Glutamatergic neuron (in vitro differentiated cells): Measurements from ENCODE around the gene VAV2. TPM values are rescaled to one million over a fixed set of nuclear protein-coding genes. Genes with fewer than 3 reads are reported as not detected.
A peak's percentile ranks its signal among the peaks of the same experiment; 100 is the strongest.

Experiments used
- DNase-seq: peaks from one replicate; pipeline ENCODE4 v3.0.0; 2022
- H3K27ac Mint-ChIP-seq: one replicate; pipeline ENCODE4 v1.8.0; 2020; ENCODE audit warnings: mild to moderate bottlenecking, mixed read lengths, inconsistent platforms; ENCODE audit not compliant: unreplicated experiment
- H3K27me3 Mint-ChIP-seq: one replicate; pipeline ENCODE4 v1.8.0; 2020; ENCODE audit warnings: mild to moderate bottlenecking, moderate library complexity, mixed read lengths, inconsistent platforms; ENCODE audit not compliant: unreplicated experiment
- H3K36me3 Mint-ChIP-seq: one replicate; pipeline ENCODE4 v1.8.0; 2020; ENCODE audit warnings: mild to moderate bottlenecking, mixed read lengths, inconsistent platforms; ENCODE audit not compliant: unreplicated experiment
- H3K4me1 Mint-ChIP-seq: one replicate; pipeline ENCODE4 v1.8.0; 2020; ENCODE audit warnings: mild to moderate bottlenecking, low read depth, mixed read lengths, inconsistent platforms; ENCODE audit not compliant: unreplicated experiment
- H3K4me3 Mint-ChIP-seq: one replicate; pipeline ENCODE4 v1.8.0; 2020; ENCODE audit warnings: mild to moderate bottlenecking, mixed read lengths, inconsistent platforms; ENCODE audit not compliant: unreplicated experiment
- H3K9me3 Mint-ChIP-seq: one replicate; pipeline ENCODE4 v1.8.0; 2020; ENCODE audit warnings: mild to moderate bottlenecking, moderate library complexity, mixed read lengths, inconsistent platforms; ENCODE audit not compliant: unreplicated experiment
- total RNA-seq: library from RNA; stranded (reverse); fragmentation: NEBNext Ultra II Directional; extraction: Animal tissue kit (Norgen Biotek cat#: 25700); gene quantifications from one replicate; pipeline ENCODE4 v1.2.1, GENCODE V29; 2021; ENCODE audit not compliant: unreplicated experiment
- TF ChIP-seq, protein P1 (sequence below): fragments of 200-600 bp; sonication (generic); IDR thresholded peaks from one replicate; pipeline ENCODE4 v1.5.0; 2021; ENCODE audit not compliant: partially characterized antibody, unreplicated experiment

The VAV2 gene
- total RNA-seq, 1 donor from 2014 or later = 270 TPM

DNA sequence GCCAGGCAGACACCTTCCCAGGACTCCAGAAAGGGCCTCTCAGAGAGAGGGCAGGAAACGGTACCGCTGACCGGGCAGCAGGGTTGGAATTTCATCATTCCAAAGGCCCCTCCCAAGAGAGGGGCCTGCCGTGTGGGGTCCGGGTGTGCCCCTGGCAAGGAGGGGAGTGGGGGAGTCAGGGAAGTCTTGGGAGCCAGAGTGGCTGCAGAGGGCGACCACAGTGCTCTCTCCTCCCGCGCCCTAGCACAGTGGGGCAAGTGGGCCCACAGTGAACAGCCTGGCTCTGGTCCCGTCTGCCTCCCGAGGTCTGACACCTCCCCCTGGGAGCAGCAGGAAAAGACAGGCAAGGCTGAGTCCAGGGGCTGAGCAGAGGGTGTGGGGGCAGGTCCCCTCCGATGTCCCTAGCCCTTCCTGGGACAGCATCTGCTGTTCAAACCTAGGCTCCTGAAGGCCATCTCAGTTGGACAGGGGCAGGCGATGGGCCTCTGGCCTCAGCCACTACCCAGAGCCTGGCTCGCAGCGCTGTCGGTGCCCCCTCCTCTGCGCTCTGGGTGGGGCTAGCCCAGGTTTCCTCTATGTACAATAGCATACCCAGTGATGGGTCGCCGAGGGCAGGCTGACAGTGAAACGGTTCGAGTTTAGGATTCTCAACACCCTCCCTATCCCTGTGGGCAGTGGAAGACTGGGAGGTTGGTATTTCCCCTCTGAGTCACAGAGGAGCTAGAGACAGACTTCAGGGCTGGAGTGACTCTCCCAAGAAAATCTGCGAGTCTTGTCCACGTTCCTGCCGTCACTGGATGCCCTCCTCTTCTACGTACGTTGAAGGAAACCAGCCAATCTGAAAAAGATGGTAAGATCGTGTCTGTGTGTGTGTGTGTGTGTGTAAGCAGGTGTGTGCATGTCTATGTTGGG is 228.6 kb downstream of the VAV2 start:
- Mint-ChIP-seq H3K9me3 (peaks cover 14% of the 10 kb centered on the region), H3K27me3 (peaks cover 10% of the 10 kb centered on the region), H3K36me3 (peaks cover 54% of the 10 kb centered on the region), H3K4me3 (no peak overlapping the region), H3K4me1 (peaks cover 1% of the 10 kb centered on the region), H3K27ac (no peak overlapping the region)
- DNase-seq = no peak
- TF ChIP-seq, protein P1, sequence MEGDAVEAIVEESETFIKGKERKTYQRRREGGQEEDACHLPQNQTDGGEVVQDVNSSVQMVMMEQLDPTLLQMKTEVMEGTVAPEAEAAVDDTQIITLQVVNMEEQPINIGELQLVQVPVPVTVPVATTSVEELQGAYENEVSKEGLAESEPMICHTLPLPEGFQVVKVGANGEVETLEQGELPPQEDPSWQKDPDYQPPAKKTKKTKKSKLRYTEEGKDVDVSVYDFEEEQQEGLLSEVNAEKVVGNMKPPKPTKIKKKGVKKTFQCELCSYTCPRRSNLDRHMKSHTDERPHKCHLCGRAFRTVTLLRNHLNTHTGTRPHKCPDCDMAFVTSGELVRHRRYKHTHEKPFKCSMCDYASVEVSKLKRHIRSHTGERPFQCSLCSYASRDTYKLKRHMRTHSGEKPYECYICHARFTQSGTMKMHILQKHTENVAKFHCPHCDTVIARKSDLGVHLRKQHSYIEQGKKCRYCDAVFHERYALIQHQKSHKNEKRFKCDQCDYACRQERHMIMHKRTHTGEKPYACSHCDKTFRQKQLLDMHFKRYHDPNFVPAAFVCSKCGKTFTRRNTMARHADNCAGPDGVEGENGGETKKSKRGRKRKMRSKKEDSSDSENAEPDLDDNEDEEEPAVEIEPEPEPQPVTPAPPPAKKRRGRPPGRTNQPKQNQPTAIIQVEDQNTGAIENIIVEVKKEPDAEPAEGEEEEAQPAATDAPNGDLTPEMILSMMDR = no peak

DNA sequence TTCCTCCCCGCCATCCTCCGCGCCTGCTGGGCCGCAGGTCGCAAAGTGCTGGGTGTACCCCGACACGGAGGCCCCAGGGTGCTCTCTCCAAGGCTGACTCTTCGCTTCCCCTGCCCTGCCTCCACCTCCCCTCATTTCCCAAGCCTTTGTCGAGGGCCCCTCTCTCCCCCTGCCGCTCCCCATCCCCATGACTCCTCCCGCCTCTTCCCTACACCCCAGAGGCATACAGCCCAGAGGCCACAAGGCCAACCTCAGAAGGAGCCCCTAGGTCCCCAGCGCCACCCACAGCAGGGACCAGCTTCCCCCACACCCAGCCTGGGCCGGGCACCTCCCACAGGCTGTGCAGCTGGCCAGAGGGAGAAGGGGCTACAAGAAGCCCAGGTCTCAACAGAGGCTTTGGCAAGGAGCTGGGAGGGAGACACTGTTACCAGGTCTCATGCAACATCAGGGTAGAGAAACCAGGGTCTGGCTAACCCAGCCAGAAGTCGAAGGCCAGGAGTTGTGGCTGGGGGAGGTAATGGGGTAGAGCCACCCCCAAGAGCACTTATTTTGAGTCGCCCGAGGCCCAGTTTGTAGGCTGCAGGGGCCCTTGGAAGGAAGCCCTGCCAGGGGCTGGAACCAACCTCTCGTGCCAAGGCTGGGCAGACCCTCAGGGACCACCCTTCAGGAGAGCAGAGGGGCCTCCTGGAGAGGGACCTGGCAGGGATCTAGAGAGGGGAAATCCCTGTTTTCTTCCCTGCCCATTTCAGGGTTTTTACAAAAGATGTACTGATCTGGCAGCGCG is 229.4 kb downstream of the VAV2 start:
- no peak for DNase-seq
- Mint-ChIP-seq H3K27me3 (peaks cover 9% of the 10 kb centered on the region), H3K4me3 (no peak overlapping the region), H3K27ac (no peak overlapping the region), H3K4me1 (peaks cover 1% of the 10 kb centered on the region), H3K9me3 (peaks cover 17% of the 10 kb centered on the region), H3K36me3 (peaks cover 49% of the 10 kb centered on the region)
- TF ChIP-seq, protein P1 = no peak

DNA sequence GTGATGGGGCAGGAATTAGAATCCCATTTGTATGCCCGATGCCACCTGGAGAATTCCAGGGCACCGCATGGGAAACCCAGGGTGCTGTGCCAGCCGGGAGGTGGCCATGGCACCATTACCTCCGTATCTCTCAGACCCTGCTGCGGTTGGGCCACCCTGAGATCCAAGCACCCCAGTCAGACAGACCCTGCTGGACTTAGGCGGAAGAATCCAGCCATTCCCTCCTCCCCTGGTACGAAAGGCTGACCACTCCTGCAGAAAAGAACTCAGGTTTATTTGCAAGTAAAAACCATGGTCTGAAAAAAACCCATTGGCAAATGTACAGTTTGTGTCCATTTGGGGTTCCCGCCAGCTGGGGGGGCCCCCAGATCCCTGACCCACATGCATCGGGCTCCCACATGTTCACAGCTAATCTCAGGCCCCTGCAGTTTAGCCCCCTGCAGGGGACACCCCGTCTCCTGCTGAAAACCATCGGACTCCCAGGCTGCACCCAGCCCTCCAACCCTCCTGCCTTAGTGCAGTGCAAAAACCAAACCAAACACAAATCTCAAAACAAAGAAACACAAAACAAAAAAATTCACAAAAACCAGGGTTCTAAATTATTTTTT is 230.4 kb downstream of the VAV2 start:
- Mint-ChIP-seq H3K36me3 (peaks cover 43% of the 10 kb centered on the region), H3K9me3 (peaks cover 14% of the 10 kb centered on the region), H3K4me1 (peaks cover 1% of the 10 kb centered on the region), H3K27ac (peak overlapping the region; percentile 25), H3K4me3 (no peak overlapping the region), H3K27me3 (peaks cover 5% of the 10 kb centered on the region)
- DNase-seq = no peak
- TF ChIP-seq, protein P1 = no peak

DNA sequence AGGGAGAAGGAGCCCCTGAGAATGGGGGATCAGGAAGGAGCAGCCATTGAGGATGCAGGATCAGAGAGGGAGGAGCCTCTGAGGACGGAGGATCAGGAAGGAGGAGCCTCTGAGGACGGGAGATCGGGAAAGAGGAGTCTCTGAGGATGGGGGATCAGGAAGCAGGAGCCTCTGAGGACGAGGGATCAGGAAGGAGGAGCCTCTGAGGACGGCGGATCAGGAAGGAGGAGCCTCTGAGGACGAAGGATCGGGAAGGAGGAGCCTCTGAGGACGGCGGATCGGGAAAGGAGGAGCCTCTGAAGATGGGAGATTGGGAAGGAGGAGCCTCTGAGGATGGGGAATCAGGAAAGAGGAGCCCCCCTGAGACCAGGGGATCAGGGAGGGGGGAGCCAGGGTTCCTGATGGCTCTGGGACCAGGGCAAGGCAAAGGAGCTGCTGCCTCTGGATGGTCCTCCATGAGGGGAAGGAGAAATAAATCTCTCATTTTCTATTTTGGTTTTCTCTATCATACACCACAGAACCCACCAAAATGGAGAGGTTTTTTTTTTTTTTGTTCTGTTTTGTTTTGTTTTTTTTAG is 231.3 kb downstream of the VAV2 start:
- DNase-seq = no peak
- Mint-ChIP-seq H3K27ac (peak overlapping the region; percentile 68), H3K4me1 (peaks cover 1% of the 10 kb centered on the region), H3K9me3 (peaks cover 19% of the 10 kb centered on the region), H3K36me3 (peaks cover 41% of the 10 kb centered on the region), H3K27me3 (peaks cover 4% of the 10 kb centered on the region), H3K4me3 (peak overlapping the region; percentile 63)
- TF ChIP-seq, protein P1 = no peak
